GM12801 (cell line): ENCODE measurements around the gene ANKRD60.

ENCODE experiments used
- TF ChIP-seq, protein P1 (sequence below): IDR thresholded peaks from one replicate; pipeline ENCODE4 v1.5.1; 2011; ENCODE audit warnings: control low read depth; ENCODE audit not compliant: insufficient read length; ENCODE audit errors: extremely low read depth

Gene ANKRD60

DNA sequence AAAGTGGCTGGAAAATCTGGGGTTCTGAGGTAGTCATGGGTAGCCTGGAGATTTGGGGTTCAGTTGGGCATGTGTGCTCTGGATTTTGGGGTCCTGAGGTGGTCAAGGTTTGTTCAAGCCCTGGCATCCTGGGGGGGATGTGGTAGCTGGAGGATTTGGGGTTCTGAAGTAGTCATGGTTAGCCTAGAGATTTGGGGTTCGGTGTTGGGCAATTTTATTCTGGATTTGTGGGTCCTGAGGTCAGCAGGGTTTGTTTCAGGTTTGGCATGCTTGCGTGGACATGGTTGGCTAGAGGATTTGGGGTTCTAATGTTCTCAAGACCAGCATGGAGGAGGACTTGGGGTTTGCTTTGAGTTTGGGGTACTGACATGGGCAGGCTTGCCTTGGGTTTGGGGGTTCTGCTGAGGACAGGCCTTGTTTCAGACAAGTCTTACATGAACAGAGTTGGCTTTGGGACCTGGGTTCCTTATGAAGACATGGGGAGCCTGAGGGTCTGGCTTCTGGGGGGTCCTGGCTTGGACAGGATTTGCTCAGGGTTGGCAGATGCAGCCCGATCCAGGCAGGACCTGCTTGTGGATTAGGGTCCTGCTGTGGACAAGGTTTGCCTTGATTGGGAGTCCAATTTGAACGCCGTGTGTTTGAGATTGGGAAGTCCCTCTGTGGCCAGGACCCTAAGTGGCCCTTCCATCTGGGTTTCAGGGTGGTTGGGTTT lies 906 bp downstream of the ANKRD60 start:
- TF ChIP-seq, protein P1, sequence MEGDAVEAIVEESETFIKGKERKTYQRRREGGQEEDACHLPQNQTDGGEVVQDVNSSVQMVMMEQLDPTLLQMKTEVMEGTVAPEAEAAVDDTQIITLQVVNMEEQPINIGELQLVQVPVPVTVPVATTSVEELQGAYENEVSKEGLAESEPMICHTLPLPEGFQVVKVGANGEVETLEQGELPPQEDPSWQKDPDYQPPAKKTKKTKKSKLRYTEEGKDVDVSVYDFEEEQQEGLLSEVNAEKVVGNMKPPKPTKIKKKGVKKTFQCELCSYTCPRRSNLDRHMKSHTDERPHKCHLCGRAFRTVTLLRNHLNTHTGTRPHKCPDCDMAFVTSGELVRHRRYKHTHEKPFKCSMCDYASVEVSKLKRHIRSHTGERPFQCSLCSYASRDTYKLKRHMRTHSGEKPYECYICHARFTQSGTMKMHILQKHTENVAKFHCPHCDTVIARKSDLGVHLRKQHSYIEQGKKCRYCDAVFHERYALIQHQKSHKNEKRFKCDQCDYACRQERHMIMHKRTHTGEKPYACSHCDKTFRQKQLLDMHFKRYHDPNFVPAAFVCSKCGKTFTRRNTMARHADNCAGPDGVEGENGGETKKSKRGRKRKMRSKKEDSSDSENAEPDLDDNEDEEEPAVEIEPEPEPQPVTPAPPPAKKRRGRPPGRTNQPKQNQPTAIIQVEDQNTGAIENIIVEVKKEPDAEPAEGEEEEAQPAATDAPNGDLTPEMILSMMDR = no peak

DNA sequence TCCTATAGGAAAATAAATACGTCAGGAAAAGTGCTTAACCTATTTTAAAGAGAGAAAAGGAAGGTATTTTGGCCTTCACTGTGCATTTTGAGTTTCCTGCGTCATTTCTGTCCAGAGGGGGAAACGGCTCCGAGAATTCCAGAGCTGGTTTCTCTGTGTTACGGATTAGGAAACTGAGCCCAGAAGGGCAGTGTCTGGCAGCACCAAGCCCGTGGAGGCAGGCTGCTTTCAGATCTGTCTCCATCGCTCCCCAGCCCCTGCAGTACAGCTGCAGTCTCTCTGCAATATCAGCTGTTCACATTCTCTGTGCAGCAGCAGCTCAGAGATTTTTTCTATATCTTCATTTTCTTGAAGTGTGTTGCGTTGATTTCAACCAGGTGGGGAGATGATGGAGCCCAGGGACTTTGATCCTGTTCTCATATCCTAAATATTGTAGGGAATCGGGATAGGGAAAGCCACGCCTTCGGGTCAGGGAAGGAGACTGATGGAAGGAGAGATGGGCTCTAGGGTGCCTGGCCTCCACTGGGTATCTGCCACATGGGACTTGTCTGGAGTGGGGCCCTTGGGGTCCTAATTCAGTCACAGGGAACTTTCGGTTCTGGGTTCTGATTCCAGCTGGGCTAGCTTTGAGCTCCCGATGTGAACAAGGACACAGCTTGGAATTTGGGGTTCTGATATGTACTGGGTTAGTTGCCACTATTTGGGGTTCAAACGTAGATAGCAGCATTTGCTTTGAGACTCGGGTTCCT lies 2.8 kb downstream of the ANKRD60 start:
- TF ChIP-seq, protein P1 = no peak

DNA sequence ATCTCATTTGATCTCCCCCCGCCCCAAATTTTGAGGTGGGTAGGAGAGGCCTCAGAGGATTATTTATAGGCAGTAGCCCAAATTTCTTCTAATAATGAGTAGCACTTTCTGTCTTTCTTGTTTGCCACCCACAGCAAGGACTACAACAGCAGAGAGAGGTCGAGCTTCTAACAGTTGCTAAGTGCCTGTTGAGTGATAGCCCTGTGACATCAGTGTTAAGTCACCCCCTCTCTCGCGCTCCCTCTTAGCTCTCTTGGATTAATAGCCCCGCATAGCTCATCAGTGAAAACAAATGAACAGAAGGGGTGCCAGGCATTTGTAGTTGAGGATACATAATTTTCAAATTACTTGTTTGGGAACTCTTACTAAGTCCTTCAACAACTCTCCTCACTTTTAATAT lies 3.5 kb downstream of the ANKRD60 start:
- TF ChIP-seq, protein P1 = no peak

DNA sequence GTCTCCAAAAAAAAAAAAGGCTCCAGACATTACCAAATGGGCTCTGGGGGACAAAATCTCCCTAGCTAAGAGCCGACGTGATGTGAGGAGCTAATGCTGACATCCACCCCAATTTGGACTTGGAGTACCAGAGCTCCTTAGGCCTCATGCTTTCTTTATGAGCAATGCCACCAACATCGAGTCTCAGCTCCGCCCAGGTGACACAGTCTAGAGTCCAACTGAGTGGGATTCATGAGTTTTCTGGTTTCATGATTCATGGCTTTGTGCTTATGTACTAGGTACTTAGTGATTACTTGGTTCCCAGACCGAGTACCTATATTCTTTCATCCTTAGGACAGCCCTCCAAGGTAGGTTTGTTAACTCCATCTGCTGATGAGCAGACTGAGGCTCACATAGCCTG lies 4.4 kb downstream of the ANKRD60 start:
- TF ChIP-seq, protein P1 = no peak

DNA sequence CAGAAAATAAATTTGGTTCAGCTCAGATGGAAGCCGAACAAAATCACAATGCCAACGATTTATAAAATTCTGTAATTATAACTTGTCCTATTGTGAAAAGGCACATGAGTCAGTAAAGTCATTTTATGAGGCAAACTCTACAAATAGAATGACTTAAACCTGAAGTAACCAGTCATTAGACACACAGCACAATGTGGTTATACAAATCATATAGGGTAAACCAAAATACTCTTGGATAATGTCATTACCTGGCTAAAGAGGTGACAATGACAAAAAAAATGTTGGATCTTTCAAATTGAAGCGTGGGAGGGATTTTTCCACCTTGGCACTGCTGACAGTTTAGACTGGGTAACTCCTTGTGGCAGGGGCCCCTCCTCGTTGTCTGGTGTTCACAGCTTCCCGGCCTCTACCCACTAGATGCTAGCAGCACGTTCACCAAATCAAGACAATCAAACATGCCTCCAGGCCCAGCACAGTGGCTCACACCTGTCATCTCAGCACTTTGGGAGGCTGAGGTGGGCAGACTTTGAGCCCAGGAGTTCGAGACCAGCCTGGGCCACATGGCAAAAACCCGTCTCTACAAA lies 5.0 kb downstream of the ANKRD60 start:
- TF ChIP-seq, protein P1 = no peak

DNA sequence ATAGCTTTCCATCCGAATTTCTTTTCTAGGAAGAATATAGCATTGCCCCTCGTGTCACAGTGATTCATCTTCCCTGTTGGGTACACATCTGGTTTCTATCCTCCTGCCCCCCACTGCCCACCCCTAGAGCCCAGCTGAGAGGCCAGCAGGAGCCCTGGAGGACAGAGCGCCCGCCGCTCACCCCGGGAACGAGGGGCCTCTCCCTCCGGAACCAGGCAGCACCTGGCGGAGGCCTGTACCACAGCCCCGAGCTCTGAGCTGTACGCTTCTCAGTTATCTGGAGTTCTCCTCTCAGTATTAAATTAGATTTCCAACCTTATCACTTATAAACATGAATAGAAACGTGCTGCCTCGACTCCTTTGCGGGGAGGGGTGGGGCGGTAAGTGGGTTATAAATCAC lies 6.0 kb downstream of the ANKRD60 start:
- TF ChIP-seq, protein P1 = no peak

DNA sequence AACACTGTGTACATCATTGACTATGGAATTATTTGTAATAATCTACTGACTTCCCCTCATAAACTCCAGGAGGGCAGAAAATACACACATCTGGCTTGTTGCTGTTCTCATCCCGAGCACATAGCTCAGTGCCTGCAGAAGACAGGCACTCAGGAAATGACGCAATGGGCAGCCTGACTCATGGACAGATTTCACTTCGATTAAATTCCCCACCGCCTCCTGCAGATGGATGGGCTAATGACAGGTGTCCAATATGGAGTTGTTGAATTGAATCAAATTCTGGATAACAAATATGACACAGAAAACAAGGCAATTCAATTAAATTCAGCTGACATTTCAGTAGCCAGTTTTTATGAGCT lies 9.1 kb downstream of the ANKRD60 start:
- TF ChIP-seq, protein P1 = no peak
